HepG2 (cell line): Measurements from ENCODE around the gene FCHSD1. TPM values are rescaled to one million over a fixed set of nuclear protein-coding genes. Genes with fewer than 3 reads are reported as not detected.

Experiments used
- ATAC-seq: fragments of 200-7000 bp; cut with Tn5 transposase; 3 replicates; pipeline ENCODE4 v1.9.1; 2020; ENCODE audit warnings: mild to moderate bottlenecking, moderate library complexity
- BruUV-seq: library from RNA; stranded (reverse); fragments of 400-500 nt; replicated peaks from 2 replicates; lab custom pipeline; 2021; lab: Mats Ljungman, UMichigan
- CTCF ChIA-PET: fragments of 300-600 bp; formaldehyde crosslinking; extraction: SDS; loops from one replicate; lab custom pipeline; 2021; ENCODE audit warnings: low total read pairs, inconsistent platforms, low intra/inter-chr PET ratio; lab: Yijun Ruan, JAX
- POLR2A ChIA-PET: fragments of 350-600 bp; sonication (Branson Sonifier 250); formaldehyde crosslinking; loops from one replicate; lab custom pipeline; 2020; ENCODE audit warnings: antibody characterized with exemption, inconsistent platforms; lab: Yijun Ruan, JAX
- DNase-seq: peaks from one replicate; pipeline ENCODE4 v3.0.0-alpha.2; 2015; ENCODE audit warnings: low spot score
- FAIRE-seq: peaks from 3 replicates; lab custom pipeline; 2011; peaks lifted over from hg19 to GRCh38; lab: Jason Lieb, UNC
- H2AFZ ChIP-seq: one replicate; pipeline ENCODE4 v1.6.1; 2011; ENCODE audit warnings: low read length, inconsistent platforms
- H3K27ac ChIP-seq: fragments of 300-600 bp; 3 replicates; pipeline ENCODE4 v1.8.0; 2011; ENCODE audit warnings: mixed run types, mild to moderate bottlenecking, mixed read lengths, low read length, inconsistent platforms; ENCODE audit not compliant: insufficient read depth; ENCODE audit errors: extremely low read length
- H3K27me3 ChIP-seq, 2 experiments: fragments of 200-600 bp in 1 of 2; 2 replicates in 1 of 2; 3 replicates in 1 of 2; pipeline versions ENCODE4 v1.6.0 to v1.8.0; 2011; ENCODE audit warnings: low read length in 2 of 2, mild to moderate bottlenecking in 2 of 2, moderate library complexity in 2 of 2, inconsistent platforms in 1 of 2; ENCODE audit not compliant: insufficient read depth in 2 of 2, control insufficient read depth in 1 of 2
- H3K36me3 ChIP-seq, 2 experiments: fragments of 200-600 bp in 1 of 2; replicated peaks in 1 of 2; 2 replicates in 1 of 2; 3 replicates in 1 of 2; pipeline versions ENCODE4 v1.5.1 to v1.8.0; 2011; ENCODE audit warnings: low read length in 2 of 2, inconsistent platforms in 1 of 2; ENCODE audit not compliant: insufficient read depth in 2 of 2, control insufficient read depth in 1 of 2
- H3K4me1 ChIP-seq: 2 replicates; pipeline ENCODE4 v1.5.1; 2012; ENCODE audit warnings: low read length, inconsistent platforms; ENCODE audit not compliant: insufficient read depth
- H3K4me2 ChIP-seq: 2 replicates; pipeline ENCODE4 v1.6.0; 2011; ENCODE audit warnings: low read depth, low read length, inconsistent platforms
- H3K4me3 ChIP-seq, 3 experiments: fragments of 200-600 bp in 1 of 3; sonication (generic), shearing (Covaris generic) in 1 of 3; replicated peaks in 1 of 3; 2 replicates each; pipeline ENCODE4 v1.5.1; 2011 to 2016; ENCODE audit warnings: low read length in 3 of 3, inconsistent platforms in 2 of 3, low read depth in 2 of 3, mild to moderate bottlenecking in 2 of 3, control low read depth in 1 of 3, mixed read lengths in 1 of 3; ENCODE audit not compliant: insufficient read depth in 1 of 3
- H3K79me2 ChIP-seq: one replicate; pipeline ENCODE4 v1.6.1; 2011; ENCODE audit warnings: low read length, inconsistent platforms; ENCODE audit not compliant: insufficient read depth
- H3K9ac ChIP-seq: 2 replicates; pipeline ENCODE4 v1.6.0; 2011; ENCODE audit warnings: mild to moderate bottlenecking, low read depth, low read length, inconsistent platforms; ENCODE audit not compliant: insufficient read depth
- H3K9me3 ChIP-seq: 2 replicates; pipeline ENCODE4 v1.5.1; 2012; ENCODE audit warnings: mild to moderate bottlenecking, low read length
- H4K20me1 ChIP-seq: 2 replicates; pipeline ENCODE4 v1.6.0; 2011; ENCODE audit warnings: inconsistent platforms, mild to moderate bottlenecking, low read length, moderate library complexity; ENCODE audit not compliant: insufficient read depth
- CREB1 ChIP-seq, 2 experiments: fragments of 450-650 bp in 1 of 2; IDR thresholded peaks; 2 replicates each; pipeline ENCODE4 v1.6.1; 2016 to 2017; ENCODE audit warnings: control low read depth in 1 of 2, mild to moderate bottlenecking in 1 of 2, missing compliant biosample characterization in 1 of 2, missing genetic modification characterization in 1 of 2
- HNRNPH1 ChIP-seq: fragments of 200-400 bp; formaldehyde crosslinking; optimal IDR thresholded peaks from 2 replicates; pipeline ENCODE3; 2017; ENCODE audit warnings: mild to moderate bottlenecking, low read depth, low read length
- KAT7 ChIP-seq: IDR thresholded peaks from 2 replicates; pipeline ENCODE4 v1.6.1; 2018; ENCODE audit warnings: borderline replicate concordance, missing compliant biosample characterization
- MED1 ChIP-seq: sonication (generic); formaldehyde crosslinking; IDR thresholded peaks from 2 replicates; pipeline ENCODE4 v1.4.0; 2020; ENCODE audit warnings: missing genetic modification reagents
- MIER2 ChIP-seq: IDR thresholded peaks from 2 replicates; pipeline ENCODE4 v1.6.1; 2016; ENCODE audit warnings: missing biosample characterization, missing genetic modification reagents
- TOE1 ChIP-seq: sonication (generic); formaldehyde crosslinking; IDR thresholded peaks from 2 replicates; pipeline ENCODE4 v1.4.0; 2020; ENCODE audit warnings: mild to moderate bottlenecking, missing genetic modification reagents
- ZNF652 ChIP-seq: IDR thresholded peaks from 2 replicates; pipeline ENCODE4 v1.6.1; 2016; ENCODE audit warnings: low read depth, borderline replicate concordance
- WGBS: methylation state at CpG from one replicate; pipeline ENCODE4 v1.1.6; 2017; ENCODE audit warnings: low lambda C conversion rate; 5-methylcytosine and 5-hydroxymethylcytosine counted together
- in situ Hi-C: cut with HindIII; loops from 2 replicates; pipeline ENCODE4 v1.10.0; 2017; ENCODE audit warnings: low pct_unique_long_range_greater_than_20kb; ENCODE audit not compliant: extremely low pct_ligation_motif_present
- intact Hi-C: fragments of 100-400 bp; cut with micrococcal nuclease; formaldehyde crosslinking; loops from one replicate; pipeline ENCODE4 v1.10.0; 2022; ENCODE audit not compliant: unreplicated experiment
- polyA plus RNA-seq, 8 experiments: library from polyadenylated mRNA; depleted of rRNA in 3 of 8; stranded (reverse) in 7 of 8; unstranded in 1 of 8; fragments of >200 nt; fragmentation: Illumina TruSeq in 4 of 8; extraction: Trizol in 4 of 8; gene quantifications; 2 replicates each; pipeline versions ENCODE4 v1.2.1 to v1.2.3, GENCODE V29; 2011 to 2016; ENCODE audit warnings: low read depth in 4 of 8, missing spikeins in 1 of 8, mixed read lengths in 1 of 8; ENCODE audit not compliant: insufficient read depth in 1 of 8
- total RNA-seq, 5 experiments: library from RNA; depleted of rRNA; stranded (reverse); fragments of >200 nt; fragmentation: Illumina TruSeq; extraction: Trizol; gene quantifications; 2 replicates each; pipeline ENCODE4 v1.2.3, GENCODE V29; 2016; ENCODE audit warnings: low read depth in 1 of 5

Gene FCHSD1
- total and polyA plus RNA-seq, 2 of the 13 experiments (the other 11 are each of a cell fraction or from before 2014, with no cell fraction given) = 5.5 to 15.4 TPM

DNA sequence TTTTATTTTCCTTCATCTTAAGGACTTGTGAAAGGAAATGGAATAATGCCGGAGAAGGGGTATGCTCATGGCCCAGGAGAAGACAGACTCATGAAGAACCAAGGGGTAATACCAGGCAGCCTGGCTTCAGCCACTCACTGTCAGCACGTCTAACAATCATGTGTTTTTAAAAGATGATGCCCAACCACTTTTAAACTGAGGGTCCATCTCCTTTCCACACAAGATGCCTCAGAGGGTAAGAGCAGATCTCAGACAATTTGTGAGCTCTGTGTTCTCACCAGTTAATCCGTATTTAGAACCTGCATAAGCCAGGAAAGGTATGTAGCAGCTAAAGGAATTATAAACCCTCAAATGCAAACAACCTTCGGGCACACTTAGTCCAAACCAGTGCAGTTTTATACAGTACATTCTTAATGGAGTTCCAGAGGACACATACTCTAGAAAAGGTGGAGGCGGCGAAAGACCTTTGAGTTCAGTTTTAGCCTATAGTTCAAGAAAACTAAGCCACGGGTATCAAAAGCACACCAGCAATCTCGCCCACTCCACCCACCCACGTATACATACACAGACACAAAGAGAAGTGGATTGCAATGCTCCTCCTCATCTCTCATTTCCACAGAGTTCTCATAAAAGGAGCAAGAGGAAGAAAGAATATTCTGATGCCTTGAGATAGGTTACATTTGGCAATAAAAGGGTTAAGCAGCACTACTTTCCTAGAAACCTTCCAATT, 35.1 kb downstream of the FCHSD1 start:
- BruUV-seq = no TSS peak

GRCh38 chr5:141613344-141613743, 37.9 kb downstream of the FCHSD1 start:
- no peak overlapping the region for H3K4me3 ChIP-seq
- DNase-seq (no peak), FAIRE-seq (no peak), ATAC-seq (no peak)
- H3K27ac ChIP-seq = no peak overlapping the region
- no peaks in the 10 kb centered on the region for H4K20me1 ChIP-seq
- TF ChIP-seq TOE1 (CRISPR knock-in tag) (no peak), HNRNPH1 (no peak), CREB1 (IDR thresholded peaks at IDR 0.05) (no peak), CREB1 (CRISPR knock-in tag; IDR thresholded peaks at IDR 0.05) (0 out of 2 replicates have a peak, but pooled peaks have one; percentile 5), KAT7 (CRISPR knock-in tag) (no peak)
- H3K4me2 ChIP-seq = no peak overlapping the region
- ChIA-PET CTCF (no interaction called here), POLR2A (no interaction called here)
- peaks cover 81% of the 10 kb centered on the region for H3K4me1 ChIP-seq
- H3K27me3 ChIP-seq = no peaks in the 10 kb centered on the region
- no peaks in the 10 kb centered on the region for H3K36me3 ChIP-seq
- H2AFZ ChIP-seq = no peak overlapping the region
- BruUV-seq = no TSS peak
- in situ Hi-C loops = no loop called here
- no peaks in the 10 kb centered on the region for H3K9me3 ChIP-seq
- H3K9ac ChIP-seq = no peak overlapping the region
- H3K79me2 ChIP-seq = peaks cover 85% of the 10 kb centered on the region
- intact Hi-C loops = no loop called here

More for the DNA sequence above, 35.1 kb downstream of the FCHSD1 start:
- no peak overlapping the region for H2AFZ ChIP-seq
- CTCF ChIA-PET = no interaction called here
- H3K9me3 ChIP-seq = no peaks in the 10 kb centered on the region
- H3K36me3 ChIP-seq = peaks cover 2 to 5% of the 10 kb centered on the region in 2 experiments; a peak in 4 of 5 replicates
- DNase-seq (no peak), FAIRE-seq (no peak), ATAC-seq (no peak)
- intact Hi-C loops = no loop called here
- H3K4me3 ChIP-seq = peak overlapping the region in 2 of 3 experiments; percentile 3 to 84; a peak in 2 of 6 replicates
- no peak overlapping the region for H3K27ac ChIP-seq
- H3K4me2 ChIP-seq = peak overlapping the region; percentile 74
- 0 out of 2 replicates have a peak overlapping the region, but pooled peaks have one; percentile 83 for H3K9ac ChIP-seq
- 74% methylated on average over 9 of the region's 9 CpGs for WGBS
- in situ Hi-C loops = no loop called here
- TF ChIP-seq ZNF652 (CRISPR knock-in tag) = peak; percentile 90
- no peak for TF ChIP-seq MIER2
- no peak for TF ChIP-seq MED1 (CRISPR knock-in tag)
- POLR2A ChIA-PET = interaction anchor here (1.8 to 2.0 kb wide), 2 partner anchors 18 to 296 kb away, joined by 4 to 6 read pairs; partner anchors contain the start of gene TAF7
- H3K27me3 ChIP-seq = no peaks in the 10 kb centered on the region
- H4K20me1 ChIP-seq = no peaks in the 10 kb centered on the region
- H3K79me2 ChIP-seq = peaks cover 64% of the 10 kb centered on the region
- H3K4me1 ChIP-seq = peaks cover 65% of the 10 kb centered on the region
